ENCODE measurements around the gene SLC25A2.
"Not testable (repeated sequence)": the region's sequence is repeated elsewhere in the genome, so short reads cannot be mapped to it uniquely, and the experiment has no call there.

Gene SLC25A2

GRCh38 chr5:141303756-141304155 is at the start of gene SLC25A2:
SLC25A2 (minus strand) TSS chr5:141304049; CDS start chr5:141303865, 184 bp downstream.
- DNase-seq (ENCODE audit: low spot score): no peak

- DNase-seq (ENCODE audit: low spot score): no peak
These were observed 47.7 kb upstream of the SLC25A2 start for GRCh38 chr5:141351591-141351990.

- DNase-seq (ENCODE audit: low spot score): peak; percentile 75
These were observed 46.2 kb upstream of the SLC25A2 start, which contains the start of gene PCDHGB1 for GRCh38 chr5:141349917-141350619. PCDHGB1 (plus strand) TSS chr5:141350099; CDS start chr5:141350261, 162 bp downstream.

- not testable (repeated sequence) for DNase-seq (ENCODE audit: low spot score)
These were observed 42.2 kb upstream of the SLC25A2 start for GRCh38 chr5:141346017-141346416.

- DNase-seq (ENCODE audit: low spot score): no peak
These were observed 41.5 kb upstream of the SLC25A2 start for GRCh38 chr5:141345327-141345726.

GRCh38 chr5:141343953-141344463 is 40.2 kb upstream of the SLC25A2 start:
- no peak for DNase-seq (ENCODE audit: low spot score)

- peak; percentile 43 for DNase-seq (ENCODE audit: low spot score)
These were observed 39.5 kb upstream of the SLC25A2 start, which contains the start of gene PCDHGA3 for GRCh38 chr5:141343242-141343952. PCDHGA3 (plus strand) TSS chr5:141343829; CDS start chr5:141344034, 205 bp downstream.

- no peak for DNase-seq (ENCODE audit: low spot score)
These were observed 38.9 kb upstream of the SLC25A2 start for GRCh38 chr5:141342773-141343172.

GRCh38 chr5:141340781-141341354 is 37.0 kb upstream of the SLC25A2 start:
- not testable (repeated sequence) for DNase-seq (ENCODE audit: low spot score)

- peak; percentile 48 for DNase-seq (ENCODE audit: low spot score)
These were observed 34.9 kb upstream of the SLC25A2 start, which contains the start of gene PCDHGA2 for GRCh38 chr5:141338538-141339306. PCDHGA2 (plus strand) TSS chr5:141338760.

- DNase-seq (ENCODE audit: low spot score): not testable (repeated sequence)
These were observed 28.7 kb upstream of the SLC25A2 start for GRCh38 chr5:141332571-141332970.

GRCh38 chr5:141330299-141331080 is 26.6 kb upstream of the SLC25A2 start, which contains the start of gene PCDHGA1:
PCDHGA1 (plus strand) TSS chr5:141330514.
- DNase-seq (ENCODE audit: low spot score): peak; percentile 37

GRCh38 chr5:141328231-141328630 is 24.4 kb upstream of the SLC25A2 start:
- DNase-seq (ENCODE audit: low spot score): no peak

GRCh38 chr5:141326088-141326854 is 22.4 kb upstream of the SLC25A2 start:
- DNase-seq (ENCODE audit: low spot score): peak; percentile 63

- DNase-seq (ENCODE audit: low spot score): no peak
These were observed 18.4 kb upstream of the SLC25A2 start for GRCh38 chr5:141322261-141322660.

GRCh38 chr5:141320225-141321169 is 16.6 kb upstream of the SLC25A2 start, which contains the start of gene TAF7:
TAF7 (minus strand) TSS chr5:141320784; CDS start chr5:141320044, 740 bp downstream.
- DNase-seq (ENCODE audit: low spot score): peak; percentile 92

GRCh38 chr5:141319699-141320098 is 15.8 kb upstream of the SLC25A2 start:
- no peak for DNase-seq (ENCODE audit: low spot score)

GRCh38 chr5:141319202-141319601 is 15.4 kb upstream of the SLC25A2 start:
- DNase-seq (ENCODE audit: low spot score): no peak

- DNase-seq (ENCODE audit: low spot score): not testable (repeated sequence)
These were observed 13.1 kb upstream of the SLC25A2 start for GRCh38 chr5:141316963-141317362.

All from iPS-NIHi11 (cell line).